ENCODE data around the gene FBLL1. TPM values are rescaled to one million over a fixed set of nuclear protein-coding genes. Genes with fewer than 3 reads are reported as not detected.

FBLL1 gene
- total RNA-seq = not detected

DNA sequence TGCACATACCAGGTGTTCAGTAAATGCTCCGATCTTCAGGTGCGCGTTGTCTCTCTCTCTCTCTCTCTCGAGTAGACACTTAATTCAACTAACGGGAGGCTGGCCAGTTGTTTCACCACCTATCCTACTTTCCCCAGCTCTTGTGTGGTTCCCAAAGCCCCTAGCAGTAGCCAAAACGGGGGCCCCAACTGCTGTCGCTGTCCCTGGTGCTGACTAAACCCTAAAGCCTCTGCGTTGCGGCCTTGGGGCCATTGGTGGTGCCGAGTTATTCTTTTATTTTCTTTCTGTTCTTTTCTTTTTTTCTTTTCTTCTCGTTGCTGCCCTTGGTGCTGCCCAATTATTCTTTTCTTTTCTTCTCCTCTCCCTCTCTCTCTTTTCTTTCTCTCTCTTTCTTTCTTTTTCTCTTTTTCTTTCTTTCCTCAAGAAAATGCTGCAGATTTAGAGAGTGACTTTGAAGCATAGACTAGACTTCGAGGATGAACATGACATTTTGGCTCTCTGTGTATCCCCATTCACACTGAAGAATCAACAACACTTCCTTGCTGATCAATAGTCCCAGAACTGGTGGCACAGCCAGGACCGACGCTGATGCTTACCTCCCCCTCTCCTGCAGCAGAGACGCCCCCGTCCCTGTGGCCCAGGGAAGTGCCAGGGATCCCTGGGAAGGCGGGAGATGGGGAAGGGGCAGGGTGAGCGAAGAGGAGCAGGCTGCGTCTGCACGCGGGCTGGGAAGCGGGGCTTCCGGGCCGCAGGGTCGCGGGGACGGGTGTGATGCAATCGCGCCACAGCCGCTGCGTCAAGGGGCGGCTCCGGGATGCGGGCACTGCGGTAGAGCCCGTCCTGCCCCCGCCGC, at the start of gene FBLL1:
FBLL1 (plus strand) TSS at position 785 of the 853 bp plus-strand sequence. CDS start 200 bp downstream, outside the sequence.
- H3K27ac Mint-ChIP-seq = no peak within 1 kb of the TSS
- H3K36me3 Mint-ChIP-seq = peaks cover 8% of the 10 kb centered on the region
- DNase-seq = peak; percentile 49
- ATAC-seq = peak; percentile 39
- H3K27me3 Mint-ChIP-seq = peaks cover 45% of the 10 kb centered on the region
- CTCF ChIA-PET = no interaction called here
- H3K9me3 Mint-ChIP-seq (ENCODE audit: low read depth) = no peaks in the 10 kb centered on the region
- H3K4me1 Mint-ChIP-seq = peaks cover 11% of the 10 kb centered on the region
- peak within 1 kb of the TSS; percentile 52 for H3K4me3 Mint-ChIP-seq

- no peak for DNase-seq
- CTCF ChIA-PET = no interaction called here
- Mint-ChIP-seq H3K36me3 (no peaks in the 10 kb centered on the region), H3K27ac (no peak overlapping the region), H3K4me3 (no peak overlapping the region), H3K27me3 (no peaks in the 10 kb centered on the region), H3K4me1 (peaks cover 33% of the 10 kb centered on the region), H3K9me3 (ENCODE audit: low read depth) (no peaks in the 10 kb centered on the region)
- ATAC-seq = no peak
These were observed 48.5 kb upstream of the FBLL1 start for GRCh38 chr5:168480601-168481000.

DNA sequence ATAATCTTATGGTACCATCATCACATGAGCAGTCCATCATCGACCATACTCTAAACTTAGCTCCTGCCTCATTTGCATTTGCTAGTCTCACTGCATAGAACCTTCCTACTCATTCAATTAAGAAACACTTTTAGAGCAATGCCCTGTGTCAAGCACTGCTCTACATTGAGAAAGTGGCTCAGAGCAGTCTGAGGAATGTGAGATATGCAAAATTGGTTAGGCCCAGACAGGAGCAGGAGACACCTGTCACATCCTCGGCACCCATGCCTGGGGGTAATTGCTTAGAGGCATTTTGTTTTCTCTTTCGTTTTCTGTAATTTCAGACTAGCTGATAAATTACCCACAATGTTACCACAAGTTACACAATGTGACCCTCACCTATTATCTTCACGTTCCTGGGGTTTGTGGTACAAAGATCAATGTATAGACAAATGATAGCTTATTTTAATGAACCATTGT, 47.7 kb upstream of the FBLL1 start:
- H3K36me3 Mint-ChIP-seq = peaks cover 1% of the 10 kb centered on the region
- ATAC-seq (peak; percentile 54), DNase-seq (peak; percentile 61)
- H3K27me3 Mint-ChIP-seq = no peaks in the 10 kb centered on the region
- CTCF ChIA-PET = no interaction called here
- H3K9me3 Mint-ChIP-seq (ENCODE audit: low read depth) = no peaks in the 10 kb centered on the region
- peak overlapping the region; percentile 45 for H3K4me3 Mint-ChIP-seq
- peaks cover 41% of the 10 kb centered on the region for H3K4me1 Mint-ChIP-seq
- peak overlapping the region; percentile 59 for H3K27ac Mint-ChIP-seq

GRCh38 chr5:168482361-168482760, 46.7 kb upstream of the FBLL1 start:
- H3K9me3 Mint-ChIP-seq (ENCODE audit: low read depth) = no peaks in the 10 kb centered on the region

DNA sequence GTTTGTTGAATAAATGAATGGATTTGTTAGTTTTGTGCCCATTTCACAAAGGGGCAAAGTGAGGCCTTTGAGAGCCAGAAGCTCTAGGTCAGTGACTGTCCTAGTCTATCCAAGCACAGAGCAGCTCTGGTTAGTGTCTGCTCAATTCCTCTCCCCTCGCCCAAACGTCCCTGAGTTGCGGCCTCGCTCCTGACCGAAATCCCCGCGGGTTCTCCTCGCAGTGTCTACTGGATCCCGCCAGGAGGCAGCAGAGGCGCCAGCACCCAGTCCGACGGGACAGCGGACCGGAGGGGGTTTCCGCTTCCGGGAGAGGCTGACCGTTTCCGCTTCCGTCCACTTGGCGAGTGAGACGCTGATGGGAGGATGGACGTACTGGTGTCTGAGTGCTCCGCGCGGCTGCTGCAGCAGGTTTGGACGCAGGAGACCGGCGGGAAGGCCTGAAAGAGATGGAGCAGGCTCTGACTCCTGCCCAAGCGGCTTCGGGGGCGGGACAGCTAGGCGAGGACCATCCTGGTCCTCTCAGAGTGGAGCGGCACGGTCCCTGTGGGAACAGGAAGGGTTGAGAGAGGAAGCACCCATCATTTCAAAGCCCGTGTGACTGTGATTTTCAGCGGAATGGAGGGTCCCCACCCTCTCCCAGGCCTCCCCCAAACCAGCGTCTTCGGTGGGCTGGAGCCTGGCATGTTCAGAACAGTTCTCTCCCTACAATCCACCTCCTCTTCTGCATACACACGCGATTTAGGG, 42.8 kb upstream of the FBLL1 start, which contains the start of gene RARS1:
RARS1 (plus strand) TSS at position 336 of the 744 bp plus-strand sequence; CDS start at position 364, 28 bp downstream.
- DNase-seq (peak; percentile 94), ATAC-seq (peak; percentile 93)
- Mint-ChIP-seq H3K4me1 (peaks cover 50% of the 10 kb centered on the region), H3K9me3 (ENCODE audit: low read depth) (no peaks in the 10 kb centered on the region), H3K4me3 (peak within 1 kb of the TSS; percentile 100), H3K36me3 (peaks cover 22% of the 10 kb centered on the region), H3K27me3 (no peaks in the 10 kb centered on the region), H3K27ac (peak within 1 kb of the TSS; percentile 93)
- CTCF ChIA-PET = interaction anchor here (0.6 to 1.6 kb wide), 5 partner anchors 9 to 88 kb away, joined by 3 to 5 read pairs (median 3); no protein-coding TSS in a partner anchor

More at GRCh38 chr5:168482361-168482760, 46.7 kb upstream of the FBLL1 start:
- H3K27me3 Mint-ChIP-seq = no peaks in the 10 kb centered on the region
- no peak overlapping the region for H3K4me3 Mint-ChIP-seq
- peaks cover 2% of the 10 kb centered on the region for H3K36me3 Mint-ChIP-seq
- CTCF ChIA-PET = interaction anchor here (0.8 kb wide), 1 partner anchor 213 kb away, joined by 3 read pairs; no protein-coding TSS in a partner anchor
- ATAC-seq (no peak), DNase-seq (no peak)
- H3K27ac Mint-ChIP-seq = no peak overlapping the region
- peaks cover 44% of the 10 kb centered on the region for H3K4me1 Mint-ChIP-seq

- H3K4me1 Mint-ChIP-seq = peaks cover 32% of the 10 kb centered on the region
- ATAC-seq (no peak), DNase-seq (no peak)
- no peaks in the 10 kb centered on the region for H3K27me3 Mint-ChIP-seq
- no peak overlapping the region for H3K27ac Mint-ChIP-seq
- H3K4me3 Mint-ChIP-seq = no peak overlapping the region
- H3K36me3 Mint-ChIP-seq = peaks cover 43% of the 10 kb centered on the region
- CTCF ChIA-PET = no interaction called here
- H3K9me3 Mint-ChIP-seq (ENCODE audit: low read depth) = no peaks in the 10 kb centered on the region
These were observed 40.0 kb upstream of the FBLL1 start for GRCh38 chr5:168489059-168489458.

DNA sequence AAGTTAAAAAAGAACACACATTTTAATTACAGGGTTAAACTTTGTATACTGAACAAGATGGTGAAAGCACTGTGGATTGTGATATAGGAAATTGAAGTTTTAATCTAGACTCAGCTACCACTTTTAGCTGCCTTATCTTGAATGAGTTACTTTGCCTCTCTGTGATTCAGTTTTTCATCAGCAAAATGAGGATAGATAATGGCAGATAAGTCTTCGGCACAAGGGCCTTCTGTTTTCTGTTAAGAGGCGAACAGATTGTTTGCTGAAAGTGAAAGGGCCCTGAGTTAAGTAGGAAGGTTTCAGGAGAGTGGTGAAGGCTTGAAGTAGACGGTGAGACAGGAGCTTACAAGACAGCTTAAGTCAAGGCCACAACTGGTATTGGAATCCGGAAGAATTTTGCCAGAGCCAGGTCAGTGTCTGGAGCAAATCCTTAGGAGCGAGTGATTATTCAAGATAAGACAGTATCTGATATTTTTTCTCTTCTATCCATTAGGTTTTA, 35.0 kb upstream of the FBLL1 start:
- CTCF ChIA-PET = no interaction called here
- no peak overlapping the region for H3K27ac Mint-ChIP-seq

GRCh38 chr5:168502563-168503237, 26.4 kb upstream of the FBLL1 start:
- Mint-ChIP-seq H3K9me3 (ENCODE audit: low read depth) (no peaks in the 10 kb centered on the region), H3K27me3 (no peaks in the 10 kb centered on the region), H3K27ac (no peak overlapping the region), H3K4me1 (no peaks in the 10 kb centered on the region), H3K4me3 (no peak overlapping the region), H3K36me3 (peaks cover 41% of the 10 kb centered on the region)
- no peak for ATAC-seq
- DNase-seq = no peak
- CTCF ChIA-PET = interaction anchor here (0.7 kb wide), 1 partner anchor 93 kb away, joined by 4 read pairs; no protein-coding TSS in a partner anchor

More for the DNA sequence above, 35.0 kb upstream of the FBLL1 start:
- H3K4me1 Mint-ChIP-seq = peaks cover 6% of the 10 kb centered on the region
- DNase-seq (no peak), ATAC-seq (no peak)
- H3K36me3 Mint-ChIP-seq = peaks cover 65% of the 10 kb centered on the region
- no peak overlapping the region for H3K4me3 Mint-ChIP-seq
- no peaks in the 10 kb centered on the region for H3K27me3 Mint-ChIP-seq
- H3K9me3 Mint-ChIP-seq (ENCODE audit: low read depth) = no peaks in the 10 kb centered on the region

DNA sequence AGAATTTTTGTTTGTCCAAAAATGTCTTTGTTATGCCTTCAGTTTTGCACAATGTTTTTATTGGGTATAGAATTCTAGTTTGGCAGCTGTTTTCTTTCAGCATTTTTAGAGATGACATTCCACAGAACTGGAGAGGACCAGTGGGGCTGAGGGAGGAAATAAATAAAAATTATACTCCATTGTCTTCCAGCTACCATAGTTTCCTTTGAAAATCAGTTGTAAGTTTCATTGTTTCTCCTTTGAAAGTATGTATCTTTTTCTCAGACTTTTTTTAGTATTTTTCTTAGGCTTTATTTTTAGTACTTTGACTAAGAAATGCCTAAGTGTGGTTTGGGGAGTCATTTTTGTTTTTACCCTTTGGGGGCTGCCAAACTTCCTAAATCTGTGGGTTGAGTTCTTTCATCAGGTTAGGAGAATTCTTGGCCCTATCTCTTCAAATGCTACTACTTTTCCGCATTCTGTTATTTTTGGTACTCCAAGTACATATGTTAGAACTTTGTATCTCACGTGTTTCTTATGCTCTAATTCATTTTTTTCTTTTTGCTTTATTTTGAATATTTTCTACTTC, 15.2 kb upstream of the FBLL1 start:
- Mint-ChIP-seq H3K27me3 (no peaks in the 10 kb centered on the region), H3K9me3 (ENCODE audit: low read depth) (peaks cover 8% of the 10 kb centered on the region), H3K27ac (no peak overlapping the region), H3K4me1 (no peaks in the 10 kb centered on the region), H3K4me3 (no peak overlapping the region), H3K36me3 (peaks cover 79% of the 10 kb centered on the region)
- no peak for ATAC-seq
- DNase-seq = no peak
- CTCF ChIA-PET = no interaction called here

- H3K36me3 Mint-ChIP-seq = peaks cover 11% of the 10 kb centered on the region
- CTCF ChIA-PET = no interaction called here
- H3K4me1 Mint-ChIP-seq = peaks cover 11% of the 10 kb centered on the region
- H3K9me3 Mint-ChIP-seq (ENCODE audit: low read depth) = no peaks in the 10 kb centered on the region
- ATAC-seq (no peak), DNase-seq (no peak)
- no peak overlapping the region for H3K27ac Mint-ChIP-seq
- peaks cover 29% of the 10 kb centered on the region for H3K27me3 Mint-ChIP-seq
- H3K4me3 Mint-ChIP-seq = no peak overlapping the region
These were observed 3.2 kb upstream of the FBLL1 start for GRCh38 chr5:168525856-168526255.

DNA sequence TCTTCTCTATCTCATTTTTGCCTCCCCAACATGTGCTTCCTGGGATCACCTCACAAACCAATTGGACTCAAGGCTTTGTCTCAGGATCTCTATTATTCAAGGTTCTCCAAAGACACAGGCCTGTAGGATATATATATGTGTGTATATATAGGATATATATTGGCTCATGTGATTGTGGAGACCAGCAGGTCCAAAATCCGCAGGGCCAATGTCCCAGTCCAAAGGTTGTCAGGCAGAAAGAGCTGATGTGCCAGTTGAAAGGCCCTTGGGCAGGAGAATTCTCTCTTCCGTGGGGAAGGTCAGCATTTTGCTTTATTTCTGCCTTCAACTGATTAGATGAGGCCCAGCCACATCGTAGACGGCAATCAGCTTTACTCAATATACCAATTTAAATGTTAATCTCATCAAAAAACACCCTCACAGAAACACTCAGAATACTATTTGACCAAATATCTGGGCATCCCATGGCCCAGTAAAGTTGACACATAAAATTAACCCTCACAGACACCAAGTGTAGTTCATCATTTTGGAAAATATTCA, 1.3 kb upstream of the FBLL1 start:
- Mint-ChIP-seq H3K27me3 (peaks cover 40% of the 10 kb centered on the region), H3K4me3 (no peak overlapping the region), H3K4me1 (peaks cover 11% of the 10 kb centered on the region), H3K27ac (no peak overlapping the region), H3K9me3 (ENCODE audit: low read depth) (no peaks in the 10 kb centered on the region), H3K36me3 (peaks cover 8% of the 10 kb centered on the region)
- DNase-seq (no peak), ATAC-seq (no peak)
- CTCF ChIA-PET = no interaction called here

- Mint-ChIP-seq H3K36me3 (peaks cover 8% of the 10 kb centered on the region), H3K9me3 (ENCODE audit: low read depth) (no peaks in the 10 kb centered on the region), H3K27me3 (peaks cover 45% of the 10 kb centered on the region), H3K4me3 (peak overlapping the region; percentile 35), H3K4me1 (peaks cover 11% of the 10 kb centered on the region), H3K27ac (no peak overlapping the region)
- CTCF ChIA-PET = no interaction called here
- no peak for ATAC-seq
- no peak for DNase-seq
These were observed 499 bp downstream of the FBLL1 start for GRCh38 chr5:168529374-168530234.
